K562 (cell line): Measurements from ENCODE around the gene ZNF575. TPM values are rescaled to one million over a fixed set of nuclear protein-coding genes. Genes with fewer than 3 reads are reported as not detected.

Experiments
- ATAC-seq: fragments of 200-7000 bp; cut with Tn5 transposase; 3 replicates; pipeline ENCODE4 v1.9.1; 2020; ENCODE audit warnings: moderate library complexity
- BruUV-seq: library from RNA; stranded (reverse); fragments of 400-500 nt; replicated peaks from 2 replicates; lab custom pipeline; 2021; lab: Mats Ljungman, UMichigan
- CTCF ChIA-PET: fragments of 300-600 bp; formaldehyde crosslinking; extraction: SDS; loops from one replicate; lab custom pipeline; 2021; ENCODE audit warnings: low intra/inter-chr PET ratio; lab: Yijun Ruan, JAX
- POLR2A ChIA-PET: fragments of 300-600, 350-650 bp; sonication (Branson Sonifier 250); formaldehyde crosslinking; extraction: SDS; loops from one replicate; lab custom pipeline; 2021; ENCODE audit warnings: antibody characterized with exemption, inconsistent platforms; lab: Yijun Ruan, JAX
- DNase-seq, 4 experiments: peaks; one replicate each; pipeline versions ENCODE4 v3.0.0 to v3.0.0-alpha.2; 2011 to 2018; ENCODE audit warnings: low spot score in 3 of 4, mixed read lengths in 3 of 4; ENCODE audit errors: extremely low read depth in 1 of 4
- FAIRE-seq: peaks from 2 replicates; lab custom pipeline; 2011; peaks lifted over from hg19 to GRCh38; lab: Jason Lieb, UNC
- H2AFZ ChIP-seq: 2 replicates; pipeline ENCODE4 v1.6.0; 2011; ENCODE audit warnings: low read depth, low read length, control low read depth, inconsistent platforms
- H3K27ac ChIP-seq: fragments of 200-600 bp; 3 replicates; pipeline ENCODE4 v1.8.0; 2011; ENCODE audit warnings: low read depth, mild to moderate bottlenecking, control low read depth, inconsistent platforms, low read length, moderate library complexity, mixed read lengths; ENCODE audit errors: extremely low read depth
- H3K27me3 ChIP-seq, 2 experiments: fragments of 300-600 bp in 1 of 2; 2 replicates in 1 of 2; 3 replicates in 1 of 2; pipeline versions ENCODE4 v1.6.0 to v1.8.0; 2011; ENCODE audit warnings: inconsistent platforms in 2 of 2, low read length in 2 of 2, mild to moderate bottlenecking in 1 of 2, mixed read lengths in 1 of 2, moderate library complexity in 1 of 2; ENCODE audit not compliant: control insufficient read depth in 2 of 2, insufficient read depth in 2 of 2
- H3K36me3 ChIP-seq: fragments of 300-600 bp; 3 replicates; pipeline ENCODE4 v1.8.0; 2011; ENCODE audit warnings: mild to moderate bottlenecking, low read length, inconsistent platforms; ENCODE audit not compliant: control insufficient read depth, insufficient read depth
- H3K4me1 ChIP-seq, 2 experiments: fragments of 200-600 bp in 1 of 2; replicated peaks in 1 of 2; 2 replicates in 1 of 2; 3 replicates in 1 of 2; pipeline versions ENCODE4 v1.5.1 to v1.8.0; 2011; ENCODE audit warnings: inconsistent platforms in 2 of 2, low read length in 2 of 2, mild to moderate bottlenecking in 1 of 2, mixed read lengths in 1 of 2, moderate library complexity in 1 of 2; ENCODE audit not compliant: control insufficient read depth in 2 of 2, insufficient read depth in 2 of 2
- H3K4me2 ChIP-seq: 2 replicates; pipeline ENCODE4 v1.6.1; 2011; ENCODE audit warnings: low read length, control low read depth, inconsistent platforms, mixed read lengths; ENCODE audit not compliant: insufficient read depth
- H3K4me3 ChIP-seq: fragments of 200-600 bp; sonication (generic), shearing (Covaris generic); 2 replicates; pipeline ENCODE4 v1.5.1; 2016; ENCODE audit warnings: control low read depth, inconsistent platforms
- H3K79me2 ChIP-seq: fragments of 200-600 bp; 3 replicates; pipeline ENCODE4 v1.8.0; 2011; ENCODE audit warnings: low read length, inconsistent platforms; ENCODE audit not compliant: control insufficient read depth, insufficient read depth
- H3K9ac ChIP-seq, 2 experiments: 2 replicates each; pipeline versions ENCODE4 v1.6.0 to v1.6.1; 2011; ENCODE audit warnings: low read depth in 2 of 2, low read length in 2 of 2, control low read depth in 1 of 2, inconsistent platforms in 1 of 2, mild to moderate bottlenecking in 1 of 2, mixed read lengths in 1 of 2; ENCODE audit not compliant: insufficient read depth in 1 of 2
- H3K9me1 ChIP-seq: one replicate; pipeline ENCODE4 v1.6.0; 2011; ENCODE audit warnings: inconsistent platforms, mild to moderate bottlenecking, low read length, moderate library complexity; ENCODE audit not compliant: control insufficient read depth, insufficient read depth
- H3K9me3 ChIP-seq: replicated peaks from 2 replicates; pipeline ENCODE4 v1.5.1; 2011; ENCODE audit warnings: low read depth, low read length, inconsistent platforms; ENCODE audit not compliant: control insufficient read depth, insufficient read depth
- H4K20me1 ChIP-seq: replicated peaks from 2 replicates; pipeline ENCODE4 v1.6.1; 2011; ENCODE audit warnings: low read length, inconsistent platforms, mixed read lengths; ENCODE audit not compliant: control insufficient read depth, insufficient read depth
- ARNT ChIP-seq, 2 experiments: fragments of 450-650 bp; IDR thresholded peaks; 2 replicates each; pipeline ENCODE4 v1.6.1; 2016; ENCODE audit warnings: mild to moderate bottlenecking in 1 of 2
- ETS1 ChIP-seq: conservative IDR thresholded peaks from 2 replicates; pipeline ENCODE4 v1.6.1; 2011; ENCODE audit warnings: low read depth, mild to moderate bottlenecking, low read length; ENCODE audit not compliant: control insufficient read depth
- GABPB1 ChIP-seq: sonication (generic); formaldehyde crosslinking; IDR thresholded peaks from 2 replicates; pipeline ENCODE4 v1.8.0; 2022; ENCODE audit warnings: mild to moderate bottlenecking, missing genetic modification reagents
- RAD51 ChIP-seq: fragments of 450-650 bp; IDR thresholded peaks from 2 replicates; pipeline ENCODE4 v1.7.1; 2016; ENCODE audit warnings: low read depth, mild to moderate bottlenecking, borderline replicate concordance
- REST ChIP-seq, 2 experiments: fragments of 450-650 bp; formaldehyde crosslinking in 1 of 2; IDR thresholded peaks; 2 replicates each; pipeline versions ENCODE4 v1.4.0 to v1.6.1; 2014 to 2020; ENCODE audit warnings: mild to moderate bottlenecking in 2 of 2, borderline replicate concordance in 1 of 2, low read depth in 1 of 2
- VEZF1 ChIP-seq: fragments of 200-800 bp; sonication (Bioruptor generic); IDR thresholded peaks from 2 replicates; pipeline ENCODE4 v1.6.1; 2017; ENCODE audit warnings: missing genetic modification characterization, missing compliant biosample characterization
- ZBTB7A ChIP-seq: IDR thresholded peaks from 2 replicates; pipeline ENCODE4 v1.6.1; 2011; ENCODE audit warnings: low read depth, mild to moderate bottlenecking, low read length, moderate library complexity, borderline replicate concordance; ENCODE audit not compliant: control insufficient read depth
- ZNF212 ChIP-seq: fragments of 450-650 bp; formaldehyde crosslinking; IDR thresholded peaks from 2 replicates; pipeline ENCODE4 v1.4.0; 2020; ENCODE audit warnings: mild to moderate bottlenecking
- WGBS: fragments of 100-300 bp; shearing (Covaris generic); methylation state at CpG from one replicate; pipeline ENCODE4 v1.1.6; 2016; ENCODE audit warnings: low coverage, mixed read lengths; ENCODE audit not compliant: insufficient coverage; ENCODE audit errors: missing lambda C conversion rate; 5-methylcytosine and 5-hydroxymethylcytosine counted together
- in situ Hi-C: fragments of 300-500 bp; cut with MboI; formaldehyde crosslinking; loops from 4 replicates; pipeline ENCODE4 v1.15.0; 2018; ENCODE audit warnings: inconsistent platforms, mixed read lengths
- intact Hi-C: fragments of 100-400 bp; cut with micrococcal nuclease; formaldehyde crosslinking; loops from 2 replicates; pipeline ENCODE4 v1.14.2; 2022
- polyA plus RNA-seq, 8 experiments: library from polyadenylated mRNA; depleted of rRNA in 4 of 8; stranded (reverse) in 5 of 8; unstranded in 3 of 8; fragments of >200 nt; fragmentation: Nextera tagmentation in 2 of 8; fragmentation: Illumina TruSeq in 1 of 8; extraction: Ambion mirVana in 2 of 8; extraction: Trizol in 1 of 8; gene quantifications; 2 replicates each; pipeline versions ENCODE4 v1.2.1 to v1.2.3, GENCODE V29; 2011 to 2014; ENCODE audit warnings: inconsistent platforms in 1 of 8, missing spikeins in 1 of 8
- total RNA-seq, 7 experiments: library from RNA; depleted of rRNA in 6 of 7; stranded (reverse); fragments of >200 nt in 6 of 7; fragmentation: Illumina TruSeq in 2 of 7; extraction: Trizol in 2 of 7; gene quantifications; 2 replicates each; pipeline versions ENCODE4 v1.2.1 to v1.2.3, GENCODE V29; 2011 to 2021; ENCODE audit warnings: low replicate concordance in 1 of 7

ZNF575 gene
- total and polyA plus RNA-seq, 9 of the 15 experiments (the other 6 are each of a cell fraction or from before 2014, with no cell fraction given) = 0.20 to 0.98 (median 0.32) TPM; not detected in 6

- Histone ChIP-seq H3K4me1 (peaks cover 5 to 35% of the 10 kb centered on the region in 2 experiments), H4K20me1 (no peaks in the 10 kb centered on the region; the same call in 1 of the 2 replicates), H3K4me3 (peak overlapping the region; percentile 45), H3K9me3 (no peaks in the 10 kb centered on the region), H2AFZ (peak overlapping the region; percentile 93), H3K79me2 (no peaks in the 10 kb centered on the region), H3K4me2 (peak overlapping the region; percentile 99), H3K27me3 (no peaks in the 10 kb centered on the region), H3K27ac (peak overlapping the region; percentile 59), H3K9me1 (no peaks in the 10 kb centered on the region), H3K36me3 (peaks cover 10% of the 10 kb centered on the region; the same call in 2 of the 3 replicates), H3K9ac (peak overlapping the region; percentile 52 to 86)
- peak; percentile 100 for FAIRE-seq
- CTCF ChIA-PET = interaction anchor here (0.6 kb wide), 1 partner anchor 97 kb away, joined by 3 read pairs; no protein-coding TSS in a partner anchor
- DNase-seq = peak; percentile 98 to 100 (median 99)
- under 1% methylated on average over 40 of the region's 41 CpGs for WGBS
- ATAC-seq = peak; percentile 96
- POLR2A ChIA-PET = interaction anchor here (0.6 to 1.4 kb wide), 8 partner anchors 8 to 175 kb away, joined by 3 to 5 read pairs (median 4); no protein-coding TSS in a partner anchor
- in situ Hi-C loops = no loop called here
- no TSS peak for BruUV-seq
- intact Hi-C loops = loop anchor here (10.0 kb wide), 1 partner anchor 131 kb away; no protein-coding TSS in a partner anchor
- TF ChIP-seq RAD51 = no peak
- TF ChIP-seq VEZF1 (CRISPR knock-in tag) = peak; percentile 47
- TF ChIP-seq GABPB1 (CRISPR knock-in tag) = peak; percentile 28; the same call in 1 of the 2 replicates
- TF ChIP-seq ETS1 = 0 out of 2 replicates have a peak, but pooled peaks have one; percentile 1
- no peak for TF ChIP-seq ZNF212 (CRISPR knock-in tag)
- peak; percentile 76; the same call in 1 of the 2 replicates for TF ChIP-seq ZBTB7A
- no peak for TF ChIP-seq REST (IDR thresholded peaks at IDR 0.05; ENCODE audit: borderline replicate concordance)
- no peak for TF ChIP-seq REST (CRISPR knock-in tag; IDR thresholded peaks at IDR 0.05; ENCODE audit: low read depth)
- no peak for TF ChIP-seq ARNT (IDR thresholded peaks at IDR 0.05)
These were observed 737 bp downstream of the ZNF575 start for GRCh38 chr19:43533546-43534304.
